K562 (cell line): ENCODE measurements around the gene CHST7. TPM values are rescaled to one million over a fixed set of nuclear protein-coding genes. Genes with fewer than 3 reads are reported as not detected.

Source experiments
- ATAC-seq: fragments of 200-7000 bp; cut with Tn5 transposase; 3 replicates; pipeline ENCODE4 v1.9.1; 2020; ENCODE audit warnings: moderate library complexity
- BruUV-seq: library from RNA; stranded (reverse); fragments of 400-500 nt; replicated peaks from 2 replicates; lab custom pipeline; 2021; lab: Mats Ljungman, UMichigan
- CTCF ChIA-PET: fragments of 300-600 bp; formaldehyde crosslinking; extraction: SDS; loops from one replicate; lab custom pipeline; 2021; ENCODE audit warnings: low intra/inter-chr PET ratio; lab: Yijun Ruan, JAX
- POLR2A ChIA-PET: fragments of 300-600, 350-650 bp; sonication (Branson Sonifier 250); formaldehyde crosslinking; extraction: SDS; loops from one replicate; lab custom pipeline; 2021; ENCODE audit warnings: antibody characterized with exemption, inconsistent platforms; lab: Yijun Ruan, JAX
- DNase-seq, 4 experiments: peaks; one replicate each; pipeline versions ENCODE4 v3.0.0 to v3.0.0-alpha.2; 2011 to 2018; ENCODE audit warnings: low spot score in 3 of 4, mixed read lengths in 3 of 4; ENCODE audit errors: extremely low read depth in 1 of 4
- FAIRE-seq: peaks from 2 replicates; lab custom pipeline; 2011; peaks lifted over from hg19 to GRCh38; lab: Jason Lieb, UNC
- H2AFZ ChIP-seq: 2 replicates; pipeline ENCODE4 v1.6.0; 2011; ENCODE audit warnings: low read depth, low read length, control low read depth, inconsistent platforms
- H3K27ac ChIP-seq: fragments of 200-600 bp; 3 replicates; pipeline ENCODE4 v1.8.0; 2011; ENCODE audit warnings: low read depth, mild to moderate bottlenecking, control low read depth, inconsistent platforms, low read length, moderate library complexity, mixed read lengths; ENCODE audit errors: extremely low read depth
- H3K27me3 ChIP-seq, 2 experiments: fragments of 300-600 bp in 1 of 2; 2 replicates in 1 of 2; 3 replicates in 1 of 2; pipeline versions ENCODE4 v1.6.0 to v1.8.0; 2011; ENCODE audit warnings: inconsistent platforms in 2 of 2, low read length in 2 of 2, mild to moderate bottlenecking in 1 of 2, mixed read lengths in 1 of 2, moderate library complexity in 1 of 2; ENCODE audit not compliant: control insufficient read depth in 2 of 2, insufficient read depth in 2 of 2
- H3K36me3 ChIP-seq: fragments of 300-600 bp; 3 replicates; pipeline ENCODE4 v1.8.0; 2011; ENCODE audit warnings: mild to moderate bottlenecking, low read length, inconsistent platforms; ENCODE audit not compliant: control insufficient read depth, insufficient read depth
- H3K4me1 ChIP-seq, 2 experiments: fragments of 200-600 bp in 1 of 2; replicated peaks in 1 of 2; 2 replicates in 1 of 2; 3 replicates in 1 of 2; pipeline versions ENCODE4 v1.5.1 to v1.8.0; 2011; ENCODE audit warnings: inconsistent platforms in 2 of 2, low read length in 2 of 2, mild to moderate bottlenecking in 1 of 2, mixed read lengths in 1 of 2, moderate library complexity in 1 of 2; ENCODE audit not compliant: control insufficient read depth in 2 of 2, insufficient read depth in 2 of 2
- H3K4me2 ChIP-seq: 2 replicates; pipeline ENCODE4 v1.6.1; 2011; ENCODE audit warnings: low read length, control low read depth, inconsistent platforms, mixed read lengths; ENCODE audit not compliant: insufficient read depth
- H3K4me3 ChIP-seq: fragments of 200-600 bp; sonication (generic), shearing (Covaris generic); 2 replicates; pipeline ENCODE4 v1.5.1; 2016; ENCODE audit warnings: control low read depth, inconsistent platforms
- H3K79me2 ChIP-seq: fragments of 200-600 bp; 3 replicates; pipeline ENCODE4 v1.8.0; 2011; ENCODE audit warnings: low read length, inconsistent platforms; ENCODE audit not compliant: control insufficient read depth, insufficient read depth
- H3K9ac ChIP-seq, 2 experiments: 2 replicates each; pipeline versions ENCODE4 v1.6.0 to v1.6.1; 2011; ENCODE audit warnings: low read depth in 2 of 2, low read length in 2 of 2, control low read depth in 1 of 2, inconsistent platforms in 1 of 2, mild to moderate bottlenecking in 1 of 2, mixed read lengths in 1 of 2; ENCODE audit not compliant: insufficient read depth in 1 of 2
- H3K9me1 ChIP-seq: one replicate; pipeline ENCODE4 v1.6.0; 2011; ENCODE audit warnings: inconsistent platforms, mild to moderate bottlenecking, low read length, moderate library complexity; ENCODE audit not compliant: control insufficient read depth, insufficient read depth
- H3K9me3 ChIP-seq: replicated peaks from 2 replicates; pipeline ENCODE4 v1.5.1; 2011; ENCODE audit warnings: low read depth, low read length, inconsistent platforms; ENCODE audit not compliant: control insufficient read depth, insufficient read depth
- H4K20me1 ChIP-seq: replicated peaks from 2 replicates; pipeline ENCODE4 v1.6.1; 2011; ENCODE audit warnings: low read length, inconsistent platforms, mixed read lengths; ENCODE audit not compliant: control insufficient read depth, insufficient read depth
- ADNP ChIP-seq: fragments of 200-800 bp; sonication (Bioruptor generic); IDR thresholded peaks from 2 replicates; pipeline ENCODE4 v1.6.1; 2016; ENCODE audit warnings: missing genetic modification characterization, missing compliant biosample characterization
- C11orf30 ChIP-seq: fragments of 450-650 bp; IDR thresholded peaks from 2 replicates; pipeline ENCODE4 v1.6.1; 2016; ENCODE audit warnings: low read depth, mild to moderate bottlenecking
- CHCHD3 ChIP-seq: fragments of 250-450 bp; sonication (Bioruptor Pico); IDR thresholded peaks from 2 replicates; pipeline ENCODE4 v2.1.2; 2022; ENCODE audit warnings: mild to moderate bottlenecking
- CUX1 ChIP-seq: fragments of 200-800 bp; sonication (Bioruptor generic); IDR thresholded peaks from 2 replicates; pipeline ENCODE4 v1.6.1; 2016; ENCODE audit warnings: missing genetic modification characterization, missing compliant biosample characterization
- E2F1 ChIP-seq: sonication (generic); formaldehyde crosslinking; IDR thresholded peaks from 2 replicates; pipeline ENCODE4 v1.8.1; 2023; ENCODE audit warnings: mild to moderate bottlenecking, missing genetic modification reagents, moderate library complexity
- MAFF ChIP-seq: IDR thresholded peaks from 2 replicates; pipeline ENCODE4 v1.6.1; 2012; ENCODE audit warnings: low read length, improper control_type of control experiment
- MLX ChIP-seq, 2 experiments: fragments of 450-650 bp in 1 of 2; sonication (generic) in 1 of 2; formaldehyde crosslinking; conservative IDR thresholded peaks; 2 replicates each; pipeline versions ENCODE4 v1.4.0 to v1.8.1; 2020 to 2022; ENCODE audit warnings: mild to moderate bottlenecking in 1 of 2, missing genetic modification reagents in 1 of 2
- MXI1 ChIP-seq: IDR thresholded peaks from 2 replicates; pipeline ENCODE4 v1.6.1; 2011; ENCODE audit warnings: low read depth, mild to moderate bottlenecking, improper control_type of control experiment, low read length
- NCOR1 ChIP-seq: fragments of 450-650 bp; IDR thresholded peaks from 2 replicates; pipeline ENCODE4 v1.6.1; 2016; ENCODE audit warnings: mild to moderate bottlenecking, moderate library complexity
- RB1 ChIP-seq: fragments of 450-650 bp; IDR thresholded peaks from 2 replicates; pipeline ENCODE4 v1.6.1; 2017; ENCODE audit warnings: low read depth, mild to moderate bottlenecking
- USF1 ChIP-seq: sonication (generic); formaldehyde crosslinking; IDR thresholded peaks from 2 replicates; pipeline ENCODE4 v1.9.0; 2022; ENCODE audit warnings: mild to moderate bottlenecking, missing genetic modification reagents
- ZNF134 ChIP-seq: fragments of 250-450 bp; sonication (Bioruptor Pico); conservative IDR thresholded peaks from 2 replicates; pipeline ENCODE4 v1.4.0; 2020
- ZNF282 ChIP-seq: sonication (generic); formaldehyde crosslinking; IDR thresholded peaks from 2 replicates; pipeline ENCODE4 v1.8.1; 2023; ENCODE audit warnings: missing genetic modification reagents
- ZNF395 ChIP-seq: fragments of 200-800 bp; sonication (Bioruptor generic); IDR thresholded peaks from 2 replicates; pipeline ENCODE4 v1.6.1; 2017; ENCODE audit warnings: missing genetic modification characterization, missing compliant biosample characterization
- ZSCAN32 ChIP-seq: fragments of 450-650 bp; formaldehyde crosslinking; IDR thresholded peaks from 2 replicates; pipeline ENCODE4 v1.4.0; 2020; ENCODE audit warnings: mild to moderate bottlenecking, moderate library complexity
- WGBS: fragments of 100-300 bp; shearing (Covaris generic); methylation state at CpG from one replicate; pipeline ENCODE4 v1.1.6; 2016; ENCODE audit warnings: low coverage, mixed read lengths; ENCODE audit not compliant: insufficient coverage; ENCODE audit errors: missing lambda C conversion rate; 5-methylcytosine and 5-hydroxymethylcytosine counted together
- in situ Hi-C: fragments of 300-500 bp; cut with MboI; formaldehyde crosslinking; loops from 4 replicates; pipeline ENCODE4 v1.15.0; 2018; ENCODE audit warnings: inconsistent platforms, mixed read lengths
- intact Hi-C: fragments of 100-400 bp; cut with micrococcal nuclease; formaldehyde crosslinking; loops from 2 replicates; pipeline ENCODE4 v1.14.2; 2022
- polyA plus RNA-seq, 8 experiments: library from polyadenylated mRNA; depleted of rRNA in 4 of 8; stranded (reverse) in 5 of 8; unstranded in 3 of 8; fragments of >200 nt; fragmentation: Nextera tagmentation in 2 of 8; fragmentation: Illumina TruSeq in 1 of 8; extraction: Ambion mirVana in 2 of 8; extraction: Trizol in 1 of 8; gene quantifications; 2 replicates each; pipeline versions ENCODE4 v1.2.1 to v1.2.3, GENCODE V29; 2011 to 2014; ENCODE audit warnings: inconsistent platforms in 1 of 8, missing spikeins in 1 of 8
- total RNA-seq, 7 experiments: library from RNA; depleted of rRNA in 6 of 7; stranded (reverse); fragments of >200 nt in 6 of 7; fragmentation: Illumina TruSeq in 2 of 7; extraction: Trizol in 2 of 7; gene quantifications; 2 replicates each; pipeline versions ENCODE4 v1.2.1 to v1.2.3, GENCODE V29; 2011 to 2021; ENCODE audit warnings: low replicate concordance in 1 of 7

The CHST7 gene
- total and polyA plus RNA-seq, 9 of the 15 experiments (the other 6 are each of a cell fraction or from before 2014, with no cell fraction given) = 0.04 to 0.41 (median 0.09) TPM; not detected in 2

GRCh38 chrX:46595084-46595483, 21.5 kb downstream of the CHST7 start:
- in situ Hi-C loops = no loop called here
- WGBS = 0% methylated on average over 1 of the region's 1 CpG
- H3K4me1 ChIP-seq = no peaks in the 10 kb centered on the region
- 0 out of 2 replicates have a peak, but pooled peaks cover 2% of the 10 kb centered on the region for H4K20me1 ChIP-seq
- ChIA-PET CTCF (no interaction called here), POLR2A (no interaction called here)
- no peak overlapping the region for H3K4me2 ChIP-seq
- FAIRE-seq (no peak), ATAC-seq (no peak), DNase-seq (no peak)
- peaks cover 0 to 3% of the 10 kb centered on the region in 2 experiments; a peak in 1 of 5 replicates for H3K27me3 ChIP-seq
- H3K9me3 ChIP-seq = no peaks in the 10 kb centered on the region
- no peak overlapping the region for H3K4me3 ChIP-seq
- H3K79me2 ChIP-seq = no peaks in the 10 kb centered on the region
- H3K9me1 ChIP-seq = no peaks in the 10 kb centered on the region
- H3K9ac ChIP-seq = no peak overlapping the region
- no peak overlapping the region for H3K27ac ChIP-seq
- no peak overlapping the region for H2AFZ ChIP-seq
- no TSS peak for BruUV-seq
- no peaks in the 10 kb centered on the region for H3K36me3 ChIP-seq
- intact Hi-C loops = no loop called here
- TF ChIP-seq USF1 = no peak
- TF ChIP-seq RB1 = no peak
- no peak for TF ChIP-seq C11orf30
- no peak for TF ChIP-seq NCOR1
- TF ChIP-seq ZNF134 (CRISPR knock-in tag) = no peak
- no peak for TF ChIP-seq ZNF282 (CRISPR knock-in tag)
- no peak for TF ChIP-seq ADNP (tag)
- no peak for TF ChIP-seq ZNF395 (CRISPR knock-in tag)
- no peak for TF ChIP-seq MLX (CRISPR knock-in tag; conservative IDR thresholded peaks at IDR 0.05)
- TF ChIP-seq E2F1 (CRISPR knock-in tag) = no peak
- TF ChIP-seq CHCHD3 (CRISPR knock-in tag) = no peak
- no peak for TF ChIP-seq MXI1
- TF ChIP-seq MAFF = no peak
- TF ChIP-seq CUX1 (CRISPR knock-in tag) = no peak
- TF ChIP-seq ZSCAN32 (CRISPR knock-in tag) = no peak
